IPS-18a (cell line): ENCODE measurements around the gene ARID3B.

Experiments used
- H3K27ac ChIP-seq: one replicate; pipeline ENCODE4 v1.5.1; 2013; ENCODE audit warnings: low read length
- H3K27me3 ChIP-seq: one replicate; pipeline ENCODE4 v1.6.1; 2013; ENCODE audit warnings: mild to moderate bottlenecking, low read length; ENCODE audit not compliant: control insufficient read depth, insufficient read depth
- H3K36me3 ChIP-seq: one replicate; pipeline ENCODE4 v1.6.1; 2013; ENCODE audit warnings: low read depth, low read length; ENCODE audit not compliant: control insufficient read depth
- H3K4me1 ChIP-seq: one replicate; pipeline ENCODE4 v1.6.1; 2013; ENCODE audit warnings: low read depth, low read length; ENCODE audit not compliant: control insufficient read depth
- H3K4me3 ChIP-seq: one replicate; pipeline ENCODE4 v1.5.1; 2013; ENCODE audit warnings: low read length
- H3K9ac ChIP-seq: one replicate; pipeline ENCODE4 v1.6.1; 2013; ENCODE audit warnings: mild to moderate bottlenecking, low read length, moderate library complexity
- H3K9me3 ChIP-seq: one replicate; pipeline ENCODE4 v1.6.1; 2013; ENCODE audit warnings: low read depth, low read length; ENCODE audit not compliant: control insufficient read depth

Gene ARID3B, protein sequence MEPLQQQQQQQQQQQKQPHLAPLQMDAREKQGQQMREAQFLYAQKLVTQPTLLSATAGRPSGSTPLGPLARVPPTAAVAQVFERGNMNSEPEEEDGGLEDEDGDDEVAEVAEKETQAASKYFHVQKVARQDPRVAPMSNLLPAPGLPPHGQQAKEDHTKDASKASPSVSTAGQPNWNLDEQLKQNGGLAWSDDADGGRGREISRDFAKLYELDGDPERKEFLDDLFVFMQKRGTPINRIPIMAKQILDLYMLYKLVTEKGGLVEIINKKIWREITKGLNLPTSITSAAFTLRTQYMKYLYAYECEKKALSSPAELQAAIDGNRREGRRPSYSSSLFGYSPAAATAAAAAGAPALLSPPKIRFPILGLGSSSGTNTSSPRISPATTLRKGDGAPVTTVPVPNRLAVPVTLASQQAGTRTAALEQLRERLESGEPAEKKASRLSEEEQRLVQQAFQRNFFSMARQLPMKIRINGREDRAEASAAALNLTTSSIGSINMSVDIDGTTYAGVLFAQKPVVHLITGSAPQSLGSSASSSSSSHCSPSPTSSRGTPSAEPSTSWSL

DNA sequence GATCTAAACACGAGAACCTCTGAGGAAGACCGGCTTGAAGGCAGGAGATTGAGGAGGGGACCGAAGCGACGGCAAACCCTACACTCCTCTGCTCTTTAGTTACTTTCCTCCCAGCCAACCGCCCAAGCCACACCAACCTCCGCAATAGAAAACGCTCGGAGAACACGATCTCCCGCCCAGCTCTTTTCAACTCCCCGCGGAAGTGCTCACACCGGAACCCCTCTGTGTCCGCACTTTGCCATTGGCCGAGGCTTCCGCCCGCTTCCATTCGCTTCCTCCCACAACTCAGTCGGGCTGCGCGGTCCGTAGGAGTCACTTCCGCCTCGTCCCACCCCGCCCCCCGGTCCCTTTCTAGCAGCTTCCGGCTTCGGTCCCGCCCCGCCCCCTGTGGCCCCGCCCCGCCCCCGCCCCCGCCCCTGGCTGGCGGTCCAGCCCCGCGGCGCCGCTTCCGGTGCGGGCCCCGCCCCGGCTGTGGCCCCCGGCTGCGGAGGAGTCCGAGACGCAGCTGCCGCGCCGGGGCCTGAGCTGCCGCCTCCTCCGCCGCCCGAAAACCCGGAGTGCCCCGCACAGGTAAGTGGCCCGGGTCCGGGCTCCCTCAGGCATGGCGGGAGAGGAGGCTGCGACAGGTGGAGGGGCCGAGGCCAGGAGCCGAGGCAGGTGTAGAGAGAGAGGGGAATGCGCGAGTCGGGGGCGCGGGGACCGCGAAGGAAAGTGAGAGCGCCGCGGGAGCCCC is at the start of gene ARID3B:
Gene ARID3B (plus strand): TSS at position 460 of the 733 bp plus-strand sequence. CDS start 2,717 bp downstream, outside the sequence.
- Histone ChIP-seq H3K27ac (peak within 1 kb of the TSS; percentile 80), H3K9me3 (no peaks in the 10 kb centered on the region), H3K4me3 (peak within 1 kb of the TSS; percentile 100), H3K9ac (peak within 1 kb of the TSS; percentile 92), H3K4me1 (peaks cover 12% of the 10 kb centered on the region), H3K36me3 (peaks cover 16% of the 10 kb centered on the region), H3K27me3 (no peaks in the 10 kb centered on the region)

DNA sequence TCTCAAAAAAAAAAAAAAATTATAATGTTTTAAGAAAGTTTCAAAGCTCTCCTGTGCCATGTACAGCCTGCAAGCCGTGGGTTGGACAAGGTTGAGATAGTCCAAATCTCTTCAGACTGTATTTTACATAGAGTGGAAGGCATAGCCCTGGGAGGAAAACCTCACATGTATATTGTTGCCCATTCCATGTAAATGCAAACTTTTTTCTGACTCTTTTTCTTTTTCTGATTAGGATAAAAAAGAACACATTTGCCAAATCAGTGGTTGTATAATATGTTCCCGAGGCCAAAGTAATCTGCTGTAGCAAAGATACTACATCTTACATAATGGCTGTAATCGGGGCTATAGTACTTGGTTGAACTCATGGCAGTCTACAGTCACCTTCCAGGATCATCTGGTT is 44.4 kb upstream of the ARID3B start:
- Histone ChIP-seq H3K9me3 (no peaks in the 10 kb centered on the region), H3K27me3 (no peaks in the 10 kb centered on the region), H3K9ac (no peak overlapping the region), H3K36me3 (no peaks in the 10 kb centered on the region), H3K4me3 (no peak overlapping the region), H3K27ac (no peak overlapping the region), H3K4me1 (no peaks in the 10 kb centered on the region)

DNA sequence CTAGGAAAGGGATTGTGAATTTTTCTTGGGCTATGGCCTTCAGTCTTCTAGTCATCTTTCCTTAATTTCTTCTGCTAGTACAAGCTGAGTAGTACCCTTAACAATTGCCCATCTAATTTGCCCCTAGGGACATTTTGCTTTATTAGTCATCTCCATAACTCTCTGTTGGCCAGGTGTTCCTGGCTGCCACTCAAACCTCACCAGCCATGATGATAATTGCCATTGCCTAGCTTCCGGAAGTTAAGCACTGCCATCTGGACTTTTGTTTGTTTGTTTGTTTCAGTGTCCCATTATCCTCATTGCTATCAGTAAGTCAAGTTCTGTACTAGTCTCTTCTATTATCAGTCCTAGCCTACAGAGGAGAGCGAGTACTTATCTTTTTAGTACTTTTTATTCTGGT is 43.4 kb upstream of the ARID3B start:
- Histone ChIP-seq H3K4me1 (no peaks in the 10 kb centered on the region), H3K27ac (no peak overlapping the region), H3K36me3 (no peaks in the 10 kb centered on the region), H3K9ac (no peak overlapping the region), H3K9me3 (no peaks in the 10 kb centered on the region), H3K27me3 (no peaks in the 10 kb centered on the region), H3K4me3 (no peak overlapping the region)

DNA sequence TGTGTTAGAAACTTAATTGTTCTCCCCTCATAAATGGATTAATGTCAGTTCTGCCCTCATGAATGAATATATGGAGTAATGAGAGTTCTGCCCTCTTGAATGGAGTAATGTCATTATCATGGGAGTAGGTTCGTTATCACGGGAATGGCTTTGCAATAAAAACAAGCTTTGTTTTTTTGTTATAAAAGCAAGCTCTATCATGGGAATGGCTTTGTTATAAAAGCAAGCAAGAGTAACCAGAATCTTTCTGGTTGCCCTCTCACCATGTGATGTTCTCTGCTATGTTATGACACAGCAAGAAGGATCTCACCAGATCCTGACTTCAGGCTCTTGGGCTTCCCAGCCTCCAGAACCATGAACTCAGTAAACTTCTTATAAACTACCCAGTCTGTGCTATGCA is 41.7 kb upstream of the ARID3B start:
- Histone ChIP-seq H3K9ac (no peak overlapping the region), H3K36me3 (peaks cover 3% of the 10 kb centered on the region), H3K4me3 (no peak overlapping the region), H3K9me3 (no peaks in the 10 kb centered on the region), H3K4me1 (no peaks in the 10 kb centered on the region), H3K27me3 (no peaks in the 10 kb centered on the region), H3K27ac (no peak overlapping the region)

DNA sequence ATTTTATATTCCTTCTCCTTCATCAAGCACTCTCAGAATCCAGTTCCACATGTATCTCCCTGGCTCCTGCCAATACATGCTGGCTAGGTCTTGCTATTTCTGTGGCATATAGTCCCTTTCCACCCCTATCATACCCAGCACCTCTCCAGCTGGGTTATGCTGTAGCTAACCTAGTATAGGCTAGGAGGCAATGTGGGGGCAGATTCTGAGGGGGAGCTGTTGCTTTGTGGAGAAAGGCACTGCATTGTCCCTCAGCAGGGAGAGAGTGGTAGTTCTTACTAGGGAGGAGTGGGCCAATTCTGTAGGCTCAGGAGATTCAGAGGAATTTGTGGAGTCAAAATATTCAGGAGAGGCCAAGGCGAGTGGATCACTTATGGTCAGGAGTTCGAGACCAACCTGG is 40.6 kb upstream of the ARID3B start:
- Histone ChIP-seq H3K36me3 (peaks cover 4% of the 10 kb centered on the region), H3K4me1 (no peaks in the 10 kb centered on the region), H3K9ac (no peak overlapping the region), H3K9me3 (no peaks in the 10 kb centered on the region), H3K27ac (no peak overlapping the region), H3K27me3 (no peaks in the 10 kb centered on the region), H3K4me3 (no peak overlapping the region)

DNA sequence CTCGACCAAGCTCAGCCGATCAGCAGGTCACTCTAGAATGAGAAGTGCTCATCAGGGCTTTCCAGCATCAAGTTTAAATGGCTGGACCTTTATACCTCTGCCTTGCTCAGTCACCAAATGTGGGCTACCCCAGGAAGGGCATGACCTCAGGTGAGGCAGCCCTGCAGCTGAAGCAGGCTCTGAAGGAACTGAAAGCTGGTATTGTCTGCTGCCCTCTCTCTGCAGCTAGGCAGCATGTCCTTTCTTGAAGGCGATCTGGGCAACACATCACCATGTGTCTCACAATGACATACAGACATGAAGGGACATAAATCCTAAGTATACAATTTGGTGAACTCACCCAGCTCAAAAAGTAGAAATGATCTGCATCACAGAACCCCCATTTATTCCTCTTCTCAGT is 38.7 kb upstream of the ARID3B start:
- Histone ChIP-seq H3K9me3 (no peaks in the 10 kb centered on the region), H3K9ac (no peak overlapping the region), H3K4me3 (no peak overlapping the region), H3K36me3 (peaks cover 4% of the 10 kb centered on the region), H3K4me1 (no peaks in the 10 kb centered on the region), H3K27me3 (no peaks in the 10 kb centered on the region), H3K27ac (no peak overlapping the region)

DNA sequence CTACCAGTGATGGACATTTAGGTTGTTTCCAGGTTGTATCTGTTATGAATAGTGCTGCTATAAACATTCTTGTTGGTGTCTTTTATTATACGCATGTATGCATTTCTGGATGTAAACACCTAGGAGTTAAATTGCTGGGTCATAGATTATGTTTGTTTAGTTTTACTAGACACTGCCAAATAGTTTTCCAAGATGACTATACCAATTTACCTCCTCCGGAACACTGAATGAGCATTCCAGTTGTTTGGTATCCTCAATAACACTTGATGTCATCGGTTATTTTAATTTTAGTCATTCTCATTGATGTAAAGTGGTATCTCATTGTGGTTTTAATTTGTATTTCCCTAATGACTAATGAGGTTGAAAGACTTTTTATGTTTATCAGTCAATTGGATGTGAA is 36.6 kb upstream of the ARID3B start:
- H3K27ac ChIP-seq = no peak overlapping the region
- no peaks in the 10 kb centered on the region for H3K9me3 ChIP-seq
- peaks cover 4% of the 10 kb centered on the region for H3K36me3 ChIP-seq
- no peaks in the 10 kb centered on the region for H3K27me3 ChIP-seq
- H3K4me1 ChIP-seq = no peaks in the 10 kb centered on the region
- H3K9ac ChIP-seq = no peak overlapping the region
- no peak overlapping the region for H3K4me3 ChIP-seq

DNA sequence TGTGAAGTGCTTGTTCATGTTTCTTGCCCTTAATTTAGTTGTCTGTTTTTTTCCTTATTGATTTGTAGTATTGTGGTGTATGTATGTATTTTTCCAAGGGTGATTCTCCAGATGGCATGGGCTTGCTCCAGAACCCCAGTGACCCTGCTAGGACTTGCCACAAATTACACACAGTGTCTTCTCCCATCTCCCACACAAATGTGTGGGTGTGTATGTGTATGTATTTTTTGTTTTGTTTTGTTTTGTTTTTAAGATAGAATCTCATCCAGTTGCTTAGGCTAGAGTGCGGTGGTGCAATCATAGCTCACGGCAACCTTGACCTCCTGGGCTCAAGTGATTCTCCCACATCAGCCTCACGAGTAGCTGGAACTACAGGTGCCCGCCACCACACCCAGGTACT is 36.2 kb upstream of the ARID3B start:
- Histone ChIP-seq H3K9me3 (no peaks in the 10 kb centered on the region), H3K4me1 (no peaks in the 10 kb centered on the region), H3K9ac (no peak overlapping the region), H3K36me3 (peaks cover 4% of the 10 kb centered on the region), H3K27me3 (no peaks in the 10 kb centered on the region), H3K27ac (no peak overlapping the region), H3K4me3 (no peak overlapping the region)

DNA sequence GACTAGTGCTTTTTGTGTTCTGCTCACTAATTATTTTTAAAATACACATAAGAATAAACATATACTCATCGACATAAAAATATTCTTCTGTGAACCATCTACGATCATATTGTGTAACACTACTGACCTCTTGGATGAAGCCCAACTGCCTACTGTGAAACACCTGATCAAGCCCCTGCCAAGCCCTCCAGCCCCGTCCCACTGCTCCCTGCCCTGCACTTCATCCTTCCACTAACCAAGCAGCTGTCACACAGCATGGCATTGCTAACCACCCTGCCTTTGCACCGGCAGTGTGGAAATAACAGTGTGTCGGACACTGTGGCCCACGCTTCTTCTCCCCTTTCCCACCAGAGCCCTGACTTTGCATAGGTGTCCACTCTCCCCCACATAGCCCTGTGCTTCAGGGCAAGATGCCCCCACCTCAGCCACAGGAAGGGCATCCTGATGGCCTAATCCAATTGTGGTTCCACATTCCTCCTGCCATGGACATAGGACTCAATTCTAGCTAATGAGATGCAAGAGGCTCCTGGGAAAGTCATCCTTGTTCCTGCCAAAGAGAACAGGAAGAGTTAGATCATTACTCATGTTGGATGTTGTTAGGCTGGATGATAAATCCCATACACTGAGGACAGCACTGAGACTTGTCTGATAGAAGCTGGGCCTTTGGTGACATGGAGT is 35.0 kb upstream of the ARID3B start:
- Histone ChIP-seq H3K9me3 (no peaks in the 10 kb centered on the region), H3K4me3 (no peak overlapping the region), H3K9ac (no peak overlapping the region), H3K27me3 (no peaks in the 10 kb centered on the region), H3K4me1 (no peaks in the 10 kb centered on the region), H3K27ac (no peak overlapping the region), H3K36me3 (peaks cover 4% of the 10 kb centered on the region)

DNA sequence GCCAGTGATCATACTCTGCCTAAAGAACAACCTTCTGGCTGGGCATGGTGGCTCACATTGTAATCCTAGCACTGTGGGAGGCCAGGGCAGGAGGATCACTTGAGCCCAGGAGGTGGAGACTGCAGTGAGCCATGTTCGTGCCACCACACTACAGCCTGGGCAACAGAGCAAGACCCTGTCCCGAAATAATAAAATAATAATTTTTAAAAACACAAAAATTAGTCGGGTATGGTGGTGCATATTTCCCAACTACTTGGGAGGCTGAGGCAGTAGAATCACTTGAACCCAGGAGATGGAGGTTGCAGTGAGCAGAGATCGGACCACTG is 34.5 kb upstream of the ARID3B start:
- H3K36me3 ChIP-seq = peaks cover 4% of the 10 kb centered on the region
- H3K4me3 ChIP-seq = no peak overlapping the region
- H3K9ac ChIP-seq = no peak overlapping the region
- H3K4me1 ChIP-seq = no peaks in the 10 kb centered on the region
- no peaks in the 10 kb centered on the region for H3K9me3 ChIP-seq
- no peaks in the 10 kb centered on the region for H3K27me3 ChIP-seq
- H3K27ac ChIP-seq = no peak overlapping the region

DNA sequence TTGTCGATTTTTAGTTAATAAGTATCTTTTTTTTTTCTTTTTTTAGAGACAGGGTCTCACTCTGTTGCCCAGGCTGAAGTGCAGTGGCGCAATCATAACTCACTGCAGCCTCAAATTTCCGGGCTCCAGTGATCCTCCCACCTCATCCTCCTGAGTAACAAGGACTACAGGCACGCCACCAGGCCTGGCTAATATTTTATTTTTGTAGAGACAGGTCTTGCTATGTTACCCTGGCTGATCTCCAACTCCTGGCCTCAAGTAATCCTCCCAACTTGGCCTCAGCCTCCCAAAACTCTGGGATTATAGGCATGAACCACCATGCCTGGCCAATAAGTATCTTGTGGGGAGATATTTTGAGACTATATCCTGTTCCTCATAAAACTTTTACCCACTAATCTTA is 29.4 kb upstream of the ARID3B start:
- no peak overlapping the region for H3K9ac ChIP-seq
- H3K9me3 ChIP-seq = no peaks in the 10 kb centered on the region
- no peaks in the 10 kb centered on the region for H3K27me3 ChIP-seq

More for the DNA sequence above, 29.4 kb upstream of the ARID3B start:
- no peaks in the 10 kb centered on the region for H3K36me3 ChIP-seq
- H3K4me1 ChIP-seq = no peaks in the 10 kb centered on the region
- H3K27ac ChIP-seq = no peak overlapping the region
- H3K4me3 ChIP-seq = no peak overlapping the region
